ENCODE measurements around the gene DLEC1.
"Not testable (repeated sequence)": the region's sequence is repeated elsewhere in the genome, so short reads cannot be mapped to it uniquely, and the experiment has no call there.

DLEC1 gene

GRCh38 chr3:38018296-38019266 is 20.4 kb upstream of the DLEC1 start:
- DNase-seq: no peak

GRCh38 chr3:38019658-38020341 is 19.2 kb upstream of the DLEC1 start:
- DNase-seq: no peak

- DNase-seq: no peak
Measured at GRCh38 chr3:38020342-38020726, 18.7 kb upstream of the DLEC1 start.

GRCh38 chr3:38021196-38021595 is 17.8 kb upstream of the DLEC1 start:
- DNase-seq: no peak

GRCh38 chr3:38022301-38022700 is 16.7 kb upstream of the DLEC1 start:
- DNase-seq: no peak

GRCh38 chr3:38022896-38023709 is 15.9 kb upstream of the DLEC1 start:
- no peak for DNase-seq

GRCh38 chr3:38026856-38027255 is 12.2 kb upstream of the DLEC1 start:
- DNase-seq: no peak

GRCh38 chr3:38027466-38028465 is 11.2 kb upstream of the DLEC1 start:
- DNase-seq: no peak

GRCh38 chr3:38028621-38029361 is 10.2 kb upstream of the DLEC1 start:
- no peak for DNase-seq

- peak; percentile 35 to 56 (median 45) for DNase-seq
Measured at GRCh38 chr3:38029400-38030125, 9.4 kb upstream of the DLEC1 start, which contains the start of gene PLCD1. TSS of gene PLCD1 (minus strand) at chr3:38029642. CDS start at chr3:38029539, 103 bp downstream.

GRCh38 chr3:38030126-38031021 is 8.6 kb upstream of the DLEC1 start:
- DNase-seq: no peak

GRCh38 chr3:38031022-38031994 is 7.7 kb upstream of the DLEC1 start:
- peak in 3 of 5 donors; percentile 15 to 83 (median 32) for DNase-seq

GRCh38 chr3:38032328-38032865 is 6.6 kb upstream of the DLEC1 start:
- DNase-seq: no peak

- not testable (repeated sequence) for DNase-seq
Measured at GRCh38 chr3:38033586-38033985, 5.4 kb upstream of the DLEC1 start.

GRCh38 chr3:38034335-38034734 is 4.7 kb upstream of the DLEC1 start:
- DNase-seq: not testable (repeated sequence)

GRCh38 chr3:38036286-38036685 is 2.7 kb upstream of the DLEC1 start:
- DNase-seq: no peak

GRCh38 chr3:38036906-38037305 is 2.1 kb upstream of the DLEC1 start:
- DNase-seq: no peak

All from T-helper 1 cell (primary cell).